ENCODE measurements around the gene CUX1. TPM values are rescaled to one million over a fixed set of nuclear protein-coding genes. Genes with fewer than 3 reads are reported as not detected.
"Not testable (repeated sequence)": the region's sequence is repeated elsewhere in the genome, so short reads cannot be mapped to it uniquely, and the experiment has no call there.

The CUX1 gene
- total and polyA plus RNA-seq, 4 donors, result 40.5 to 138 (median 69.1) TPM

DNA sequence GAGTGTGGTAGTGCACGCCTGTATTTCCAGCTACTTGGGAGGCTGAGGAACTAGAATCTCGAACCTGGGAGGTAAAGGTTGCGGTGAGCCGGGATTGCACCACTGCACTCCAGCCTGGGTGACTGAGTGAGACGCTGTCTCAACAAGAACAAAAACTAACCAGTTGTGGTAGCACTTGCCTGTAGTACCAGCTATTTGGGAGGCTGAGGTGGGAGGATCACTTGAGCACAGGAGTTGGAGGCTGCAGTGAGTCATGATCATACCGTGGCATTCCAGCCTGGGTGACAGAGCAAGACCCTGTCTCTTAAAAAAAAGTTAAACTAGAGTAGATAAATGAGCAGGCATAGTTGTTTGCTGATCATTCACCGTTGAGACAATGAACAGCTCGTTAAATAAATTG lies 48.9 kb downstream of the CUX1 start:
- Histone ChIP-seq H3K36me3 (ENCODE audit: control insufficient read depth in 4 of 4, insufficient read depth in 4 of 4, low read length in 4 of 4) (no peaks in the 10 kb centered on the region), H3K4me1 (ENCODE audit: control insufficient read depth in 5 of 5, insufficient read depth in 5 of 5, low read length in 5 of 5) (peaks cover 0 to 27% (median 7%) of the 10 kb centered on the region in 5 donors), H3K9ac (ENCODE audit: insufficient read depth in 1 of 2, low read length in 2 of 2) (no peak overlapping the region), H3K27me3 (ENCODE audit: control insufficient read depth in 3 of 3, insufficient read depth in 3 of 3, low read length in 2 of 3) (no peaks in the 10 kb centered on the region), H3K4me3 (no peak overlapping the region), H3K27ac (ENCODE audit: low read depth in 1 of 2, low read length in 1 of 2) (no peak overlapping the region), H3K9me3 (ENCODE audit: control insufficient read depth in 4 of 4, insufficient read depth in 3 of 4, low read length in 3 of 4) (no peaks in the 10 kb centered on the region)
- DNase-seq, result no peak
- ATAC-seq (ENCODE audit: insufficient read depth, low FRiP score), result no peak
- TF ChIP-seq, protein P1, sequence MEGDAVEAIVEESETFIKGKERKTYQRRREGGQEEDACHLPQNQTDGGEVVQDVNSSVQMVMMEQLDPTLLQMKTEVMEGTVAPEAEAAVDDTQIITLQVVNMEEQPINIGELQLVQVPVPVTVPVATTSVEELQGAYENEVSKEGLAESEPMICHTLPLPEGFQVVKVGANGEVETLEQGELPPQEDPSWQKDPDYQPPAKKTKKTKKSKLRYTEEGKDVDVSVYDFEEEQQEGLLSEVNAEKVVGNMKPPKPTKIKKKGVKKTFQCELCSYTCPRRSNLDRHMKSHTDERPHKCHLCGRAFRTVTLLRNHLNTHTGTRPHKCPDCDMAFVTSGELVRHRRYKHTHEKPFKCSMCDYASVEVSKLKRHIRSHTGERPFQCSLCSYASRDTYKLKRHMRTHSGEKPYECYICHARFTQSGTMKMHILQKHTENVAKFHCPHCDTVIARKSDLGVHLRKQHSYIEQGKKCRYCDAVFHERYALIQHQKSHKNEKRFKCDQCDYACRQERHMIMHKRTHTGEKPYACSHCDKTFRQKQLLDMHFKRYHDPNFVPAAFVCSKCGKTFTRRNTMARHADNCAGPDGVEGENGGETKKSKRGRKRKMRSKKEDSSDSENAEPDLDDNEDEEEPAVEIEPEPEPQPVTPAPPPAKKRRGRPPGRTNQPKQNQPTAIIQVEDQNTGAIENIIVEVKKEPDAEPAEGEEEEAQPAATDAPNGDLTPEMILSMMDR (IDR thresholded peaks at IDR 0.05; ENCODE audit: control extremely low read depth, extremely low read depth), result no peak
- 93 to 95% methylated on average over 8 of the region's 8 CpGs for WGBS, 2 donors

DNA sequence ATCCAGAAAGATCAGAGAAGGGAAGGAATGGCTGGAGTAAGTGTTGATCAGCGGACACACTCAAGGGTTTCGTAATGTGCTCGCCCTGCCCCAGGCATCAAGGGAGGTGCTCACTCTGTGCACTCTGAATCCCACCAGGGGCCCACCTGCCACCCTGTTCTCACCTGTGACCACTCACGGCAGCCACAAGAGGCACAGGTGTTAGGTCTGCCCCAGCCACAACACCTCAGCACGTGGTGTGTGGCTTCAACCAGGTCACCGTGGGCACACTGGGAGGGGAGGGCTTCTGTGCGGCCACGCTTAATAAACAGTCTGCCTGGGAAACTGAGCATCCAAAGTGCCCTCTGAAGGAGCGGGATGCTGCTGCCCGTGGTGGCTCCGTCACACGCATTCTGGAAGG lies 49.8 kb downstream of the CUX1 start:
- TF ChIP-seq, protein P1 (IDR thresholded peaks at IDR 0.05; ENCODE audit: control extremely low read depth, extremely low read depth), result no peak
- WGBS, 2 donors, result 86 to 90% methylated on average over 12 of the region's 12 CpGs
- no peak for ATAC-seq (ENCODE audit: insufficient read depth, low FRiP score)

DNA sequence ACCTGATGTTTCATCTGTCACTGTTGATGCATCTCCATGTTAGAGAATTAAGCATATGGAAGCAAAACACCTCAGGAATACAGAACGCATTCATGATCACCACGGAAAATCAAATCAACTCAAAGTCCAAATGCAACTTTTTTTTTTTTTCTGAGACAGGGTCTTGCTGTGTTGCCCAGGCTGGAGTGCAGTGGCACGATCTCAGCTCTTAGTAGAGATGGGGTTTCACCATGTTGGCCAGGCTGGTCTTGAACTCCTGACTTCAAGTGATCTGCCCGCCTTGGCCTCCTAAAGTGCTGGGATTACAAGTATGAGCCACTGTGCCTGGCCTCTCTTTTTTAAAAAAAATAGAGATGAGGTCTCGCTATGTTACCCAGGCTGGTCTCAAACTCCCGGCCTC lies 50.3 kb downstream of the CUX1 start:
- ATAC-seq (ENCODE audit: insufficient read depth, low FRiP score); H3K27me3 ChIP-seq (ENCODE audit: control insufficient read depth in 3 of 3, insufficient read depth in 3 of 3, low read length in 2 of 3); H3K36me3 ChIP-seq (ENCODE audit: control insufficient read depth in 4 of 4, insufficient read depth in 4 of 4, low read length in 4 of 4); DNase-seq; H3K9me3 ChIP-seq (ENCODE audit: control insufficient read depth in 4 of 4, insufficient read depth in 3 of 4, low read length in 3 of 4); H3K9ac ChIP-seq (ENCODE audit: insufficient read depth in 1 of 2, low read length in 2 of 2); H3K4me3 ChIP-seq; H3K27ac ChIP-seq (ENCODE audit: low read depth in 1 of 2, low read length in 1 of 2): not testable (repeated sequence)
- 96 to 98% methylated on average over 6 of the region's 6 CpGs for WGBS, 2 donors
- peaks cover 0 to 27% (median 7%) of the 10 kb centered on the region in 5 donors for H3K4me1 ChIP-seq (ENCODE audit: control insufficient read depth in 5 of 5, insufficient read depth in 5 of 5, low read length in 5 of 5)

More for the DNA sequence above, 49.8 kb downstream of the CUX1 start:
- Histone ChIP-seq H3K36me3 (ENCODE audit: control insufficient read depth in 4 of 4, insufficient read depth in 4 of 4, low read length in 4 of 4) (no peaks in the 10 kb centered on the region), H3K9me3 (ENCODE audit: control insufficient read depth in 4 of 4, insufficient read depth in 3 of 4, low read length in 3 of 4) (no peaks in the 10 kb centered on the region), H3K27ac (ENCODE audit: low read depth in 1 of 2, low read length in 1 of 2) (no peak overlapping the region), H3K27me3 (ENCODE audit: control insufficient read depth in 3 of 3, insufficient read depth in 3 of 3, low read length in 2 of 3) (no peaks in the 10 kb centered on the region), H3K4me3 (no peak overlapping the region), H3K4me1 (ENCODE audit: control insufficient read depth in 5 of 5, insufficient read depth in 5 of 5, low read length in 5 of 5) (peaks cover 0 to 27% (median 7%) of the 10 kb centered on the region in 5 donors), H3K9ac (ENCODE audit: insufficient read depth in 1 of 2, low read length in 2 of 2) (no peak overlapping the region)
- DNase-seq, result no peak

DNA sequence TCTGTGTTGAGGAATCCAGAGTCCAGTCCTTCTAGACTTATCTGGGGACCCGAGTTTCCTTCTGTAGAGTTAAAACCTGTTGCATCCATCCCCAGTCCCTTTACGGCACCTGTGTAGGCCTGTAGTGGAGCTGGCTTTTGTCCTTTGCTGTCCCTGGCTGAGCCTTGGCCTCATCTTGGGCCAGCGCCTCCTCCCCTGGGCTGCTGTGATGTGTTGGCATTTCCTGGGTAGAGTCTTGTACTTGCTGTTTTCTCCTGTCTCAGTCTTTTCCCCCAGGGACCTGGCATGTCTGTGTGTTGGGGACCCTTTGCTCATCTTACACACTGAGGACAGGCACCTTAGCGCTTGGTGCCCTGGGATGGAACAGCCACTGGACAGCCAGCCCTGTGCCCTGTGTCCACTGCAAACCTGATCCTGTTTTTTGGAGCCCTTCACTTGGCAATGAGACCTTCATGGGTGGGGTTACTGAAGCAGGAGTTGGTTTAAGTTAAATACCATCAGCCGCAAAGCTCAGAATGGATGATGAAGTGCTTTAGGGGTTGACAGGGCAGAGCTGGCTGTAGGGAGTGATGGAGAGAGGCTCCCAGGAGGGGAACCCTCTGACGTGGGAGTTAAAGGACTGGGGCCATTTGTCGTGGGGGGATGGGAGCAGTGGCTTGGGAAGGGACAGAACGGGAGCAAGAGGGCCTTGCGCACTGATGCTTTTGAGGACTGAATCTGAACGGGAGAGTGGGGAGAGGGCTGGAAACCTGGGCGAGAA lies 50.9 kb downstream of the CUX1 start:
- 83 to 85% methylated on average over 11 of the region's 11 CpGs for WGBS, 2 donors
- Histone ChIP-seq H3K27me3 (ENCODE audit: control insufficient read depth in 3 of 3, insufficient read depth in 3 of 3, low read length in 2 of 3) (no peaks in the 10 kb centered on the region), H3K9me3 (ENCODE audit: control insufficient read depth in 4 of 4, insufficient read depth in 3 of 4, low read length in 3 of 4) (no peaks in the 10 kb centered on the region), H3K27ac (ENCODE audit: low read depth in 1 of 2, low read length in 1 of 2) (no peak overlapping the region), H3K4me3 (no peak overlapping the region), H3K4me1 (ENCODE audit: control insufficient read depth in 5 of 5, insufficient read depth in 5 of 5, low read length in 5 of 5) (peaks cover 0 to 27% (median 7%) of the 10 kb centered on the region in 5 donors), H3K36me3 (ENCODE audit: control insufficient read depth in 4 of 4, insufficient read depth in 4 of 4, low read length in 4 of 4) (no peaks in the 10 kb centered on the region), H3K9ac (ENCODE audit: insufficient read depth in 1 of 2, low read length in 2 of 2) (no peak overlapping the region)
- DNase-seq (no peak), ATAC-seq (ENCODE audit: insufficient read depth, low FRiP score) (no peak)
- TF ChIP-seq, protein P1 (IDR thresholded peaks at IDR 0.05; ENCODE audit: control extremely low read depth, extremely low read depth), result no peak
